Thoracic aorta (tissue), 2 donors: Measurements from ENCODE around the gene LRP11. TPM values are rescaled to one million over a fixed set of nuclear protein-coding genes. Genes with fewer than 3 reads are reported as not detected.

Experiments used
- ATAC-seq: fragments of 150-250 bp; one replicate; pipeline ENCODE4 v1.8.0; 2017; ENCODE audit warnings: low read depth; ENCODE audit not compliant: insufficient number of reproducible peaks, low FRiP score
- DNase-seq: peaks from one replicate; pipeline ENCODE4 v3.0.0-alpha.2; 2020; ENCODE audit warnings: low spot score
- H3K27ac ChIP-seq, 2 donors: fragments of 200-600 bp; sonication (generic); 1 replicate in 1 of 2; 2 replicates in 1 of 2; pipeline ENCODE4 v1.5.1; 2016; ENCODE audit warnings: mild to moderate bottlenecking in 2 of 2, moderate library complexity in 2 of 2
- H3K27me3 ChIP-seq: fragments of 200-600 bp; sonication (generic); replicated peaks from 2 replicates; pipeline ENCODE4 v1.6.0; 2016; ENCODE audit warnings: mild to moderate bottlenecking; ENCODE audit not compliant: insufficient read depth
- H3K36me3 ChIP-seq: fragments of 200-600 bp; sonication (generic); one replicate; pipeline ENCODE4 v1.5.1; 2016
- H3K4me1 ChIP-seq, 2 donors: fragments of 200-600 bp; sonication (generic); 1 replicate in 1 of 2; 2 replicates in 1 of 2; pipeline versions ENCODE4 v1.5.1 to v1.6.0; 2016; ENCODE audit warnings: low read depth in 2 of 2, mild to moderate bottlenecking in 1 of 2; ENCODE audit not compliant: control insufficient read depth in 1 of 2
- H3K4me3 ChIP-seq: fragments of 200-600 bp; sonication (generic); 2 replicates; pipeline ENCODE4 v1.5.1; 2016; ENCODE audit warnings: mild to moderate bottlenecking
- H3K9me3 ChIP-seq: fragments of 200-600 bp; sonication (generic); 2 replicates; pipeline ENCODE4 v1.5.1; 2016
- total RNA-seq, 2 donors: library from RNA; depleted of rRNA; stranded (reverse); fragments of >200 nt; gene quantifications; one replicate each; pipeline versions ENCODE4 v1.1.0 to v1.2.3, GENCODE V29; 2016
- TF ChIP-seq, protein P1 (sequence below): fragments of 200-600 bp; sonication (generic); IDR thresholded peaks from one replicate; pipeline ENCODE4 v1.5.1; 2019; ENCODE audit warnings: antibody characterized with exemption

LRP11 gene
- total RNA-seq, 2 donors from 2014 or later = 22.4 to 31.8 TPM

DNA sequence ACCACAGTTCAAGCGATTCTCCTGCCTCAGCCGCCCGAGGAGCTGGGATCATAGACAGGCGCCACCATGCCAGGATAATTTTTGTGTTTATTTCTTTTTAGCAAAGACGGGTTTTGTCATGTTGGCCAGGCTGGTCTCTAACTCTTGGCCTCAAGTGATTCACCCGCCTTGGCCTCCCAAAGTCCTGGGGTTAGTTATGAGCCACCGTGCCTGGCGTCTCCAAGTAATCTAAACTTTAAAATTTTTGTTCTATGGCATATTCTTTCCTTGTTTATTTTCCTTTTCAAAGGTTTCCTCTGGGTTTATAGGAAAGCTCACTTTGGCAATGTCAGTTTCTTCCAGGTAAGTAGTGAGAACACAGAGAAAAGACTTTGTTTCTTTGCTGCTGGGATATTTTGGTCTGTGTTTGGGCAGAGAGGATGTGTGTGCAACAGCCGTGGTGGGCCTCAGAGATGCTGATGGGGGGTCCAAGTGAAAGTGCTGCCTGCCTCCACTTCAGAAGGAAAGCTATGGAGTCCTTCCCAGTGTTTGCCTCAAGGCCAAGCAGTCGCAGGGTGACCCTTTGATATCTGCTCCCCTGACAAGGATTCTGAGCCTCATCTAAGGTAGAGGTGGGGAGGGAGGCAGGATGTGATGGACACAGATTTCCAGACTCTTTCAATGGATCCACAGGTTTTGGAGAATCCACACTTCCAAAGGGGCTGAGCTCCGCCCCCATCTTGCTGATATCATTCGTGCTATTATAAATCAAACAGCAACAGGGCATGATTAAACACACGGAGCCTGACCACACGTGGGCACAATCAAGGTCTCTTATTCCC is 2.3 kb downstream of the LRP11 start:
- H3K36me3 ChIP-seq = no peaks in the 10 kb centered on the region
- no peaks in the 10 kb centered on the region for H3K27me3 ChIP-seq
- ATAC-seq = no peak
- no peak for DNase-seq
- H3K4me1 ChIP-seq = peaks cover 4 to 15% of the 10 kb centered on the region in 2 donors
- TF ChIP-seq, protein P1, sequence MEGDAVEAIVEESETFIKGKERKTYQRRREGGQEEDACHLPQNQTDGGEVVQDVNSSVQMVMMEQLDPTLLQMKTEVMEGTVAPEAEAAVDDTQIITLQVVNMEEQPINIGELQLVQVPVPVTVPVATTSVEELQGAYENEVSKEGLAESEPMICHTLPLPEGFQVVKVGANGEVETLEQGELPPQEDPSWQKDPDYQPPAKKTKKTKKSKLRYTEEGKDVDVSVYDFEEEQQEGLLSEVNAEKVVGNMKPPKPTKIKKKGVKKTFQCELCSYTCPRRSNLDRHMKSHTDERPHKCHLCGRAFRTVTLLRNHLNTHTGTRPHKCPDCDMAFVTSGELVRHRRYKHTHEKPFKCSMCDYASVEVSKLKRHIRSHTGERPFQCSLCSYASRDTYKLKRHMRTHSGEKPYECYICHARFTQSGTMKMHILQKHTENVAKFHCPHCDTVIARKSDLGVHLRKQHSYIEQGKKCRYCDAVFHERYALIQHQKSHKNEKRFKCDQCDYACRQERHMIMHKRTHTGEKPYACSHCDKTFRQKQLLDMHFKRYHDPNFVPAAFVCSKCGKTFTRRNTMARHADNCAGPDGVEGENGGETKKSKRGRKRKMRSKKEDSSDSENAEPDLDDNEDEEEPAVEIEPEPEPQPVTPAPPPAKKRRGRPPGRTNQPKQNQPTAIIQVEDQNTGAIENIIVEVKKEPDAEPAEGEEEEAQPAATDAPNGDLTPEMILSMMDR = no peak
- no peak overlapping the region for H3K4me3 ChIP-seq
- H3K27ac ChIP-seq = no peak overlapping the region
- H3K9me3 ChIP-seq = no peaks in the 10 kb centered on the region

DNA sequence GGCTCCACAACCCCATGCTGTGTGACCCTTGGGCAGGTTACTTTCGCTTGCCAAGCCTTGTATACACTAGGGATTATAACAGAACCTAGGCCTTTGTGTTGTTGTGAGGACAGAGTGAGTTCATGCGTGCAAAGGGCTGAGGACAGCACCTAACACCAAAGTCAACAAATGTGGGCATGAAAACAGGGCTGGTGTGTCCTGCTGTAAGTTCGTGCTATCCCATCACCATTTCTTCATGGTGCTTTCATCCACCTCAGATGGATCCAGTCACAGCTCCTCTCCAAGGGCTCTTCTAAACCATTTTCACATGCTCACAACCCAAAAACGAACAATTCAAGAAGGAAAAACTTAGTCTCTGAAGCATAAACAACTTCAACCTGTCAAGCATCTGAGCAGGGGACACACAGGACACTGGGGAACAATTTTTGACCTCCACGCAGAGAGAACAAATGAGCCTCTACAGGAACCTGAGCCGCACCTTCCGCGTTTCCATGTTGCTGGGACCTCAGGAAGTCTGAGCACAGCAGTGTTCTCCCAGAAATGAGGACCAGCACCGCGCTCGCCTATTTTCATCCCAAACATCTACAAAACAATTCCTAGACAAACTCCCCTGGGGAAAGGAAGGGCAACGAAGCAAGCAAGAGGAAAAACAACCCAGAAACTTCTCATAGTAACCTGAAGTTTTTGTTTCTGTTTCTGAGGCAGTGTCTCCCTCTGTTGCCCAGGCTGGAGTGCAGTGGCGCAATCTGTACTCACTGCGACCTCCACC is 3.1 kb downstream of the LRP11 start:
- Histone ChIP-seq H3K36me3 (no peaks in the 10 kb centered on the region), H3K4me3 (no peak overlapping the region), H3K4me1 (peaks cover 4 to 15% of the 10 kb centered on the region in 2 donors), H3K27ac (no peak overlapping the region), H3K9me3 (no peaks in the 10 kb centered on the region), H3K27me3 (no peaks in the 10 kb centered on the region)
- DNase-seq (no peak), ATAC-seq (no peak)
- TF ChIP-seq, protein P1 = no peak

DNA sequence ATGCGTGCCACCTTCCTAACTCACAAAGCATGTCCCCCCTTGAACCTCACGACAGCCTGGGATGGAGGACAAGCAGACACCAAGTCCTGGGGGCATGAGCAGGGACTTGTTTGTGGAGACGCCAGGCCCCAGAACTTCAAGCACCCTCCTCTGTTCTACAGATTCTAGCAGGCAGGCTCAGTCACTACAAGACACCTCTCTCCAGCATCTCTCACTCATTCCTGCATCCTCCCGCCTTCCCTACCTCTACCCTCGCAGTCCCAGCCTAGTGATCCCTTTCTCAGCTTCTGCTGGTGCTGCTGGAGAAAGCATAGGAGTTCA is 3.7 kb downstream of the LRP11 start:
- Histone ChIP-seq H3K27ac (no peak overlapping the region), H3K36me3 (no peaks in the 10 kb centered on the region), H3K9me3 (no peaks in the 10 kb centered on the region), H3K27me3 (no peaks in the 10 kb centered on the region), H3K4me1 (peaks cover 4 to 15% of the 10 kb centered on the region in 2 donors), H3K4me3 (no peak overlapping the region)
- no peak for DNase-seq
- TF ChIP-seq, protein P1 = no peak
- no peak for ATAC-seq

DNA sequence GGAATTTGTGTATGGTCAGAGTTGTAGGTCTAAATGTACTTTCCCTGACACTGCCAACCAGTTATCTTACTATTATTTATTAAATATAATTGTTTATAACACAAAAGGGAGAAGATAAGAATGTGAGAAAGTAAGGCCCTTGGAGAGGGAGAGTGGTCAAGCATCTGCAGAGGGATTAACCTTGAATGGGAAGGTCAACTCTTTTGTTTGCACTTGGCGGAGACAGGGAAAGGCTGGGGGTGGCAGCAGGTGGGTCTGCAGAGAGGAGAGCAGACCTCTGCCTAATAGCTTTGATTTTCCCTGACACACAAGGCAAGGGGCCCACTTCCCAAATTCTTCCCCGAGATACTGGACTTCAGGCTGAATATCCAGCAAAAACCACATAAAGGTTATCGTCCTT is 4.2 kb downstream of the LRP11 start:
- Histone ChIP-seq H3K27me3 (no peaks in the 10 kb centered on the region), H3K36me3 (no peaks in the 10 kb centered on the region), H3K9me3 (no peaks in the 10 kb centered on the region), H3K4me3 (no peak overlapping the region), H3K4me1 (peaks cover 4 to 16% of the 10 kb centered on the region in 2 donors), H3K27ac (no peak overlapping the region)
- no peak for DNase-seq
- TF ChIP-seq, protein P1 = no peak
- no peak for ATAC-seq

DNA sequence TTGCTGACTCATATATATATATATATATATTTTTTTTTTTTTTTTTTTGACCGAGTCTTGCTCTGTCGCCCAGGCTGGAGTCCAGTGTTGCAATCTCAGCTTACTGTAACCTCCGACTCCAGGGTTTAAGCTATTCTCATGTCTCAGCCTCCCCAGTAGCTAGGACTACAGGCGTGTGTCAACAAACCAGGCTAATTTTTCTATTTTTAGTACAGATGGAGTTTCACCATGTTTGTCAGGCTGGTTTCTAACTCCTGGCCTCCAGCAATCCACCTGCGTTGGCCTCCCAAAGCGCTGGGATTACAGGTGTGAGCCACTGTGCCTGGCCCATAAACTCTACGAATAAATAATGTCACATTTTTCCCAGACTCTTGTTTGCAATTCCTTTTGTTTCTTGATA is 4.8 kb downstream of the LRP11 start:
- no peak overlapping the region for H3K27ac ChIP-seq

More for the DNA sequence above, 4.8 kb downstream of the LRP11 start:
- TF ChIP-seq, protein P1 = no peak
- Histone ChIP-seq H3K27me3 (no peaks in the 10 kb centered on the region), H3K4me1 (peaks cover 4 to 13% of the 10 kb centered on the region in 2 donors), H3K4me3 (no peak overlapping the region), H3K9me3 (no peaks in the 10 kb centered on the region), H3K36me3 (no peaks in the 10 kb centered on the region)
- DNase-seq (no peak), ATAC-seq (no peak)
